Adrenal gland (tissue), 5 donors: ENCODE data around the gene TSC22D4.

ENCODE experiments used
- CTCF ChIP-seq, 6 experiments: fragments of 450-650 bp in 4 of 6; fragments of 200-600 bp in 2 of 6; sonication (generic) in 1 of 6; IDR thresholded peaks; 1 replicate in 5 of 6; 2 replicates in 1 of 6; pipeline versions ENCODE4 v1.5.1 to v1.8.0; 2016 to 2021; ENCODE audit warnings: antibody characterized with exemption in 6 of 6, mild to moderate bottlenecking in 2 of 6, moderate library complexity in 1 of 6
- POLR2A ChIP-seq, 2 donors: fragments of 450-650 bp; IDR thresholded peaks; one replicate each; pipeline ENCODE4 v1.6.1; 2017; ENCODE audit warnings: antibody characterized with exemption in 2 of 2, mild to moderate bottlenecking in 2 of 2, moderate library complexity in 1 of 2
- donor health status: DM: no; HTN: no; CAD: no.

DNA sequence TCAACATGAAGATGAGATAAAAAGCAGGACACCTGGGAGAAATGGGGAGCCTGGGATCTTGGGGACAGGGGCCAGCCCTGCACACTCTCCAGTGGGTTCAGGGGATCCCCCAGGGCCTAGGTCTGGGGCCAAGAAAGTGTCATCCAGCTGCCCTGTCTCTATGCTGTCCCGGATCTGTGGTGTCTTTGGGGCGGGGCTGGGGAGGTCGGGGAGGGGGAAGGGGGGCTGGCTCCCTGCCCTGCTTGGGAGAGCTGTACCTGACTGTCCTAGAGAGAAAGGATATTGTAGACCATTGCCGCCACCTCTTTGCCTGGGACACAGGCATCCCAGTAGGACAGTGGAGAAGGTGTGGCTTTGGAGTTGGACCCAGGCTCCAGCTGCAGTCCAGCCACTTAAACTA, 8.0 kb downstream of the TSC22D4 start:
- TF ChIP-seq CTCF (IDR thresholded peaks at IDR 0.05) (no peak), POLR2A (IDR thresholded peaks at IDR 0.05) (no peak)
